Gastrocnemius medialis (tissue), 4 donors: Measurements from ENCODE around the gene FABP6. TPM values are rescaled to one million over a fixed set of nuclear protein-coding genes. Genes with fewer than 3 reads are reported as not detected.

Experiments used
- ATAC-seq, 2 donors: fragments of 150-250 bp; one replicate each; pipeline ENCODE4 v1.9.1; 2016
- DNase-seq, 2 donors: peaks; one replicate each; pipeline ENCODE4 v3.0.0-alpha.2; 2019
- H3K27ac ChIP-seq, 4 donors: fragments of 200-600 bp; sonication (generic); 1 replicate in 1 of 4; 2 replicates in 3 of 4; pipeline ENCODE4 v1.5.1; 2016 to 2018; ENCODE audit warnings: mild to moderate bottlenecking in 2 of 4, moderate library complexity in 1 of 4
- H3K27me3 ChIP-seq, 3 donors: fragments of 200-600 bp; sonication (generic) in 2 of 3; 1 replicate in 1 of 3; 2 replicates in 2 of 3; pipeline versions ENCODE4 v1.5.1 to v1.6.0; 2016 to 2019; ENCODE audit warnings: mild to moderate bottlenecking in 1 of 3, moderate library complexity in 1 of 3
- H3K36me3 ChIP-seq, 2 donors: fragments of 200-600 bp; sonication (generic) in 1 of 2; one replicate each; pipeline ENCODE4 v1.5.1; 2017 to 2018
- H3K4me1 ChIP-seq, 2 donors: fragments of 200-600 bp; sonication (generic) in 1 of 2; one replicate each; pipeline ENCODE4 v1.5.1; 2016 to 2017; ENCODE audit warnings: mild to moderate bottlenecking in 2 of 2
- H3K4me3 ChIP-seq, 4 donors: fragments of 200-600 bp; sonication (generic) in 3 of 4; 1 replicate in 1 of 4; 2 replicates in 3 of 4; pipeline ENCODE4 v1.5.1; 2016 to 2019; ENCODE audit warnings: mild to moderate bottlenecking in 2 of 4
- H3K9me3 ChIP-seq, 3 donors: fragments of 200-600 bp; sonication (generic) in 2 of 3; 1 replicate in 1 of 3; 2 replicates in 2 of 3; pipeline ENCODE4 v1.5.1; 2016 to 2019
- CTCF ChIP-seq, 5 experiments: fragments of 450-650 bp in 3 of 5; fragments of 200-600 bp in 2 of 5; sonication (generic) in 2 of 5; IDR thresholded peaks in 4 of 5; conservative IDR thresholded peaks in 1 of 5; 1 replicate in 4 of 5; 2 replicates in 1 of 5; pipeline ENCODE4 v1.5.1; 2016 to 2019; ENCODE audit warnings: antibody characterized with exemption in 5 of 5, mild to moderate bottlenecking in 3 of 5, moderate library complexity in 3 of 5
- POLR2A ChIP-seq, 2 donors: fragments of 450-650 bp; IDR thresholded peaks; one replicate each; pipeline ENCODE4 v1.6.1; 2017; ENCODE audit warnings: antibody characterized with exemption in 2 of 2, mild to moderate bottlenecking in 2 of 2, moderate library complexity in 2 of 2
- in situ Hi-C, 4 donors: fragments of 200-750 bp; cut with MboI; loops; one replicate each; pipeline versions ENCODE4 v1.15.0 to v1.8.0; 2017; ENCODE audit warnings: low sequenced_read_pairs in 4 of 4
- intact Hi-C: fragments of 100-400 bp; cut with DNase I; formaldehyde crosslinking; loops from one replicate; pipeline ENCODE4 v1.15.1; 2023; ENCODE audit warnings: low total_unique reads
- total RNA-seq, 4 donors: library from RNA; depleted of rRNA; stranded (reverse); fragments of >200 nt; gene quantifications; one replicate each; pipeline versions ENCODE4 v1.1.0 to v1.2.3, GENCODE V29; 2016

The FABP6 gene
- total RNA-seq, 4 donors from 2014 or later: not detected

GRCh38 chr5:160207061-160207460, 22.2 kb upstream of the FABP6 start:
- intact Hi-C loops (no loop called here), in situ Hi-C loops (no loop called here)
- Histone ChIP-seq H3K4me3 (no peak overlapping the region), H3K27me3 (no peaks in the 10 kb centered on the region), H3K4me1 (no peaks in the 10 kb centered on the region), H3K9me3 (no peaks in the 10 kb centered on the region), H3K36me3 (no peaks in the 10 kb centered on the region), H3K27ac (no peak overlapping the region)
- ATAC-seq: no peak
- TF ChIP-seq CTCF (IDR thresholded peaks at IDR 0.05 in 4 of 5, conservative IDR thresholded peaks at IDR 0.05 in 1 of 5): no peak
- TF ChIP-seq POLR2A (IDR thresholded peaks at IDR 0.05): no peak
- no peak for DNase-seq

GRCh38 chr5:160209917-160210316, 19.4 kb upstream of the FABP6 start:
- Histone ChIP-seq H3K4me1 (no peaks in the 10 kb centered on the region), H3K4me3 (no peak overlapping the region), H3K27ac (no peak overlapping the region), H3K27me3 (no peaks in the 10 kb centered on the region), H3K36me3 (no peaks in the 10 kb centered on the region), H3K9me3 (no peaks in the 10 kb centered on the region)
- no peak for DNase-seq
- TF ChIP-seq CTCF (IDR thresholded peaks at IDR 0.05 in 4 of 5, conservative IDR thresholded peaks at IDR 0.05 in 1 of 5) (no peak), POLR2A (IDR thresholded peaks at IDR 0.05) (no peak)
- intact Hi-C loops (no loop called here), in situ Hi-C loops (loop anchor here in 1 of 4 donors (10.0 kb wide), 1 partner anchor 125 kb away; no protein-coding TSS in a partner anchor)
- no peak for ATAC-seq

GRCh38 chr5:160210606-160211005, 18.7 kb upstream of the FABP6 start:
- no peak for ATAC-seq
- no peak for TF ChIP-seq POLR2A (IDR thresholded peaks at IDR 0.05)
- TF ChIP-seq CTCF (IDR thresholded peaks at IDR 0.05 in 4 of 5, conservative IDR thresholded peaks at IDR 0.05 in 1 of 5): no peak
- H3K27me3 ChIP-seq: no peaks in the 10 kb centered on the region
- DNase-seq: no peak
- no peaks in the 10 kb centered on the region for H3K4me1 ChIP-seq
- in situ Hi-C loops (loop anchor here in 1 of 4 donors (10.0 kb wide), 1 partner anchor 124 kb away; no protein-coding TSS in a partner anchor), intact Hi-C loops (no loop called here)
- H3K9me3 ChIP-seq: no peaks in the 10 kb centered on the region
- H3K27ac ChIP-seq: no peak overlapping the region
- H3K4me3 ChIP-seq: no peak overlapping the region
- no peaks in the 10 kb centered on the region for H3K36me3 ChIP-seq

GRCh38 chr5:160211352-160211751, 18.0 kb upstream of the FABP6 start:
- Histone ChIP-seq H3K4me3 (no peak overlapping the region), H3K36me3 (no peaks in the 10 kb centered on the region), H3K4me1 (no peaks in the 10 kb centered on the region), H3K9me3 (no peaks in the 10 kb centered on the region), H3K27ac (no peak overlapping the region), H3K27me3 (no peaks in the 10 kb centered on the region)
- DNase-seq (no peak), ATAC-seq (no peak)
- TF ChIP-seq POLR2A (IDR thresholded peaks at IDR 0.05): no peak
- no peak for TF ChIP-seq CTCF (IDR thresholded peaks at IDR 0.05 in 4 of 5, conservative IDR thresholded peaks at IDR 0.05 in 1 of 5)
- in situ Hi-C loops (loop anchor here in 1 of 4 donors (10.0 kb wide), 1 partner anchor 123 kb away; no protein-coding TSS in a partner anchor), intact Hi-C loops (no loop called here)

GRCh38 chr5:160213537-160213936, 15.8 kb upstream of the FABP6 start:
- intact Hi-C loops: no loop called here
- Histone ChIP-seq H3K4me3 (no peak overlapping the region), H3K4me1 (no peaks in the 10 kb centered on the region), H3K27me3 (no peaks in the 10 kb centered on the region), H3K36me3 (no peaks in the 10 kb centered on the region), H3K9me3 (no peaks in the 10 kb centered on the region), H3K27ac (no peak overlapping the region)
- in situ Hi-C loops: loop anchor here in 1 of 4 donors (10.0 kb wide), 1 partner anchor 121 kb away; no protein-coding TSS in a partner anchor
- TF ChIP-seq CTCF (IDR thresholded peaks at IDR 0.05 in 4 of 5, conservative IDR thresholded peaks at IDR 0.05 in 1 of 5) (no peak), POLR2A (IDR thresholded peaks at IDR 0.05) (no peak)
- ATAC-seq (no peak), DNase-seq (no peak)
